Measurements from ENCODE around the gene ZCCHC7. TPM values are rescaled to one million over a fixed set of nuclear protein-coding genes. Genes with fewer than 3 reads are reported as not detected.

Gene ZCCHC7
- total RNA-seq, 1 experiment from 2014 or later = 31.2 TPM

DNA sequence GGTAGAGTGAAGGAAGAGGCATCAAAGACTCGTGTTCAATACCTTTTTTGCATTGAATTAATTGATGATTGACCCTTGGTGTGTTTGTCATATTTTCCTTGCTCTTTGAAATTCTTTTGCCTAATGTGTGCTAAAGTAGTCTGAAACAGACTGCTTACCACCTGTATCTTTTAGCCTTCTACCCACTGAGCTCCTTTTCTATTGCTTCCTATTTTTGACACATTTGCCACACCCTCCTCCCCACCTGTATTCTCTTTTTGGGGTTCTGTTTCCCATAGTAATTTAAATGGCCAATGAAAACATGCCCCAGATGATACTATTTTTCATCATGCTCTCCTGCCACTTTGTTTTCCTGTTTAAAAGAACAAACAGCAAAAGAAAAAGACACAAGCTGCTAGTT, 78.5 kb downstream of the ZCCHC7 start:
- RAD21 ChIA-PET (ENCODE audit: low non-redundant PET in 1 of 2, low total read pairs in 2 of 2, uncharacterized antibody in 2 of 2, unreplicated experiment in 2 of 2) = interaction anchor here in 1 of 2 experiments (0.6 kb wide), 1 partner anchor 213 kb away, joined by 3 read pairs; no protein-coding TSS in a partner anchor
- Histone ChIP-seq H4K20me1 (ENCODE audit: insufficient read depth) (no peaks in the 10 kb centered on the region), H3K27ac (ENCODE audit: low read depth, low read length) (no peak overlapping the region), H2AFZ (ENCODE audit: low read depth, low read length, poor library complexity, severe bottlenecking) (no peak overlapping the region), H3K4me2 (ENCODE audit: low read length) (no peak overlapping the region), H3K27me3 (ENCODE audit: insufficient read depth, low read length) (no peaks in the 10 kb centered on the region), H3K4me3 (replicated peaks in 1 of 2; ENCODE audit: low read depth in 1 of 2, low read length in 2 of 2) (no peak overlapping the region), H3K4me1 (ENCODE audit: control insufficient read depth in 1 of 2, insufficient read depth in 2 of 2, low read length in 2 of 2) (peaks cover 8% of the 10 kb centered on the region in 2 experiments), H3K9me3 (ENCODE audit: control insufficient read depth in 1 of 2, insufficient read depth in 1 of 2, low read depth in 1 of 2, low read length in 2 of 2) (no peaks in the 10 kb centered on the region), H3K79me2 (ENCODE audit: insufficient read depth, low read length) (peaks cover 12% of the 10 kb centered on the region), H3K36me3 (ENCODE audit: control insufficient read depth in 1 of 2, insufficient read depth in 2 of 2, low read length in 2 of 2) (peaks cover 0 to 5% of the 10 kb centered on the region in 2 experiments; a peak in 1 of 4 replicates), H3K9ac (ENCODE audit: low read length) (no peak overlapping the region), H3K9me2 (ENCODE audit: insufficient read depth) (no peaks in the 10 kb centered on the region)
- TF ChIP-seq, protein P1, sequence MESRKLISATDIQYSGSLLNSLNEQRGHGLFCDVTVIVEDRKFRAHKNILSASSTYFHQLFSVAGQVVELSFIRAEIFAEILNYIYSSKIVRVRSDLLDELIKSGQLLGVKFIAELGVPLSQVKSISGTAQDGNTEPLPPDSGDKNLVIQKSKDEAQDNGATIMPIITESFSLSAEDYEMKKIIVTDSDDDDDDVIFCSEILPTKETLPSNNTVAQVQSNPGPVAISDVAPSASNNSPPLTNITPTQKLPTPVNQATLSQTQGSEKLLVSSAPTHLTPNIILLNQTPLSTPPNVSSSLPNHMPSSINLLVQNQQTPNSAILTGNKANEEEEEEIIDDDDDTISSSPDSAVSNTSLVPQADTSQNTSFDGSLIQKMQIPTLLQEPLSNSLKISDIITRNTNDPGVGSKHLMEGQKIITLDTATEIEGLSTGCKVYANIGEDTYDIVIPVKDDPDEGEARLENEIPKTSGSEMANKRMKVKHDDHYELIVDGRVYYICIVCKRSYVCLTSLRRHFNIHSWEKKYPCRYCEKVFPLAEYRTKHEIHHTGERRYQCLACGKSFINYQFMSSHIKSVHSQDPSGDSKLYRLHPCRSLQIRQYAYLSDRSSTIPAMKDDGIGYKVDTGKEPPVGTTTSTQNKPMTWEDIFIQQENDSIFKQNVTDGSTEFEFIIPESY (IDR thresholded peaks at IDR 0.05; ENCODE audit: extremely low read depth, insufficient replicate concordance, low read length) = no peak
- TF ChIP-seq EZH2phosphoT487 (IDR thresholded peaks at IDR 0.05; ENCODE audit: borderline replicate concordance) (no peak), YY1 (IDR thresholded peaks at IDR 0.05; ENCODE audit: extremely low read depth, insufficient replicate concordance, low read depth, low read length) (no peak), SRF (IDR thresholded peaks at IDR 0.05; ENCODE audit: low read depth) (no peak), CEBPB (IDR thresholded peaks at IDR 0.05; ENCODE audit: low read depth) (no peak), EZH2 (IDR thresholded peaks at IDR 0.05) (no peak), ZFX (IDR thresholded peaks at IDR 0.05) (no peak), SP1 (IDR thresholded peaks at IDR 0.05; ENCODE audit: low read depth) (no peak)
- TF ChIP-seq, protein P2, sequence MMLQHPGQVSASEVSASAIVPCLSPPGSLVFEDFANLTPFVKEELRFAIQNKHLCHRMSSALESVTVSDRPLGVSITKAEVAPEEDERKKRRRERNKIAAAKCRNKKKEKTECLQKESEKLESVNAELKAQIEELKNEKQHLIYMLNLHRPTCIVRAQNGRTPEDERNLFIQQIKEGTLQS (IDR thresholded peaks at IDR 0.05) = no peak
- TF ChIP-seq, protein P3, sequence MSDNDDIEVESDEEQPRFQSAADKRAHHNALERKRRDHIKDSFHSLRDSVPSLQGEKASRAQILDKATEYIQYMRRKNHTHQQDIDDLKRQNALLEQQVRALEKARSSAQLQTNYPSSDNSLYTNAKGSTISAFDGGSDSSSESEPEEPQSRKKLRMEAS (IDR thresholded peaks at IDR 0.05) = no peak
- TF ChIP-seq, protein P4, sequence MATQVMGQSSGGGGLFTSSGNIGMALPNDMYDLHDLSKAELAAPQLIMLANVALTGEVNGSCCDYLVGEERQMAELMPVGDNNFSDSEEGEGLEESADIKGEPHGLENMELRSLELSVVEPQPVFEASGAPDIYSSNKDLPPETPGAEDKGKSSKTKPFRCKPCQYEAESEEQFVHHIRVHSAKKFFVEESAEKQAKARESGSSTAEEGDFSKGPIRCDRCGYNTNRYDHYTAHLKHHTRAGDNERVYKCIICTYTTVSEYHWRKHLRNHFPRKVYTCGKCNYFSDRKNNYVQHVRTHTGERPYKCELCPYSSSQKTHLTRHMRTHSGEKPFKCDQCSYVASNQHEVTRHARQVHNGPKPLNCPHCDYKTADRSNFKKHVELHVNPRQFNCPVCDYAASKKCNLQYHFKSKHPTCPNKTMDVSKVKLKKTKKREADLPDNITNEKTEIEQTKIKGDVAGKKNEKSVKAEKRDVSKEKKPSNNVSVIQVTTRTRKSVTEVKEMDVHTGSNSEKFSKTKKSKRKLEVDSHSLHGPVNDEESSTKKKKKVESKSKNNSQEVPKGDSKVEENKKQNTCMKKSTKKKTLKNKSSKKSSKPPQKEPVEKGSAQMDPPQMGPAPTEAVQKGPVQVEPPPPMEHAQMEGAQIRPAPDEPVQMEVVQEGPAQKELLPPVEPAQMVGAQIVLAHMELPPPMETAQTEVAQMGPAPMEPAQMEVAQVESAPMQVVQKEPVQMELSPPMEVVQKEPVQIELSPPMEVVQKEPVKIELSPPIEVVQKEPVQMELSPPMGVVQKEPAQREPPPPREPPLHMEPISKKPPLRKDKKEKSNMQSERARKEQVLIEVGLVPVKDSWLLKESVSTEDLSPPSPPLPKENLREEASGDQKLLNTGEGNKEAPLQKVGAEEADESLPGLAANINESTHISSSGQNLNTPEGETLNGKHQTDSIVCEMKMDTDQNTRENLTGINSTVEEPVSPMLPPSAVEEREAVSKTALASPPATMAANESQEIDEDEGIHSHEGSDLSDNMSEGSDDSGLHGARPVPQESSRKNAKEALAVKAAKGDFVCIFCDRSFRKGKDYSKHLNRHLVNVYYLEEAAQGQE (IDR thresholded peaks at IDR 0.05; ENCODE audit: low read depth) = no peak
- no TSS peak for BruUV-seq (replicated peaks)
- no peak for ATAC-seq
- POLR2A ChIA-PET = no interaction called here
- intact Hi-C loops (cut with micrococcal nuclease) = loop anchor here (5.0 kb wide), 1 partner anchor 52 kb away; no protein-coding TSS in a partner anchor
- CTCF ChIA-PET = no interaction called here
- DNase-seq (ENCODE audit: low read depth, low spot score) = no peak

Data from HCT116 (cell line).